SK-N-MC (cell line): ENCODE data around the gene ANGPTL2.

Experiments used
- DNase-seq: peaks from one replicate; pipeline ENCODE4 v3.0.0-alpha.2; 2011; ENCODE audit warnings: low read depth, low spot score
- H3K27ac ChIP-seq: fragments of 200-600 bp; sonication (generic); 2 replicates; pipeline ENCODE4 v1.5.1; 2016; ENCODE audit warnings: mixed run types
- H3K36me3 ChIP-seq: fragments of 200-600 bp; sonication (generic); 2 replicates; pipeline ENCODE4 v1.6.1; 2017; ENCODE audit warnings: antibody characterized with exemption, low read length, mixed read lengths; ENCODE audit not compliant: insufficient read depth
- H3K4me3 ChIP-seq: fragments of 200-600 bp; sonication (generic); 2 replicates; pipeline ENCODE4 v1.5.1; 2016
- H3K9ac ChIP-seq: fragments of 200-600 bp; sonication (generic); 2 replicates; pipeline ENCODE4 v1.8.0; 2017; ENCODE audit warnings: mixed run types, mixed read lengths; ENCODE audit not compliant: insufficient read length
- H3K9me3 ChIP-seq: fragments of 200-600 bp; sonication (generic); 2 replicates; pipeline ENCODE4 v1.6.1; 2017; ENCODE audit warnings: low read depth, mild to moderate bottlenecking, antibody characterized with exemption, low read length, moderate library complexity, mixed read lengths
- EZH2 ChIP-seq: fragments of 200-600 bp; sonication (generic); IDR thresholded peaks from one replicate; pipeline ENCODE4 v1.6.1; 2017; ENCODE audit warnings: antibody characterized with exemption
- FOXP2 ChIP-seq: optimal IDR thresholded peaks from 2 replicates; pipeline ENCODE3; 2011; ENCODE audit warnings: mild to moderate bottlenecking, moderate library complexity; ENCODE audit not compliant: insufficient read depth; ENCODE audit errors: extremely low read length, control extremely low read depth
- POLR2AphosphoS5 ChIP-seq: IDR thresholded peaks from 2 replicates; pipeline ENCODE4 v1.6.1; 2012; ENCODE audit warnings: mild to moderate bottlenecking, low read depth, low read length, borderline replicate concordance

ANGPTL2 gene

DNA sequence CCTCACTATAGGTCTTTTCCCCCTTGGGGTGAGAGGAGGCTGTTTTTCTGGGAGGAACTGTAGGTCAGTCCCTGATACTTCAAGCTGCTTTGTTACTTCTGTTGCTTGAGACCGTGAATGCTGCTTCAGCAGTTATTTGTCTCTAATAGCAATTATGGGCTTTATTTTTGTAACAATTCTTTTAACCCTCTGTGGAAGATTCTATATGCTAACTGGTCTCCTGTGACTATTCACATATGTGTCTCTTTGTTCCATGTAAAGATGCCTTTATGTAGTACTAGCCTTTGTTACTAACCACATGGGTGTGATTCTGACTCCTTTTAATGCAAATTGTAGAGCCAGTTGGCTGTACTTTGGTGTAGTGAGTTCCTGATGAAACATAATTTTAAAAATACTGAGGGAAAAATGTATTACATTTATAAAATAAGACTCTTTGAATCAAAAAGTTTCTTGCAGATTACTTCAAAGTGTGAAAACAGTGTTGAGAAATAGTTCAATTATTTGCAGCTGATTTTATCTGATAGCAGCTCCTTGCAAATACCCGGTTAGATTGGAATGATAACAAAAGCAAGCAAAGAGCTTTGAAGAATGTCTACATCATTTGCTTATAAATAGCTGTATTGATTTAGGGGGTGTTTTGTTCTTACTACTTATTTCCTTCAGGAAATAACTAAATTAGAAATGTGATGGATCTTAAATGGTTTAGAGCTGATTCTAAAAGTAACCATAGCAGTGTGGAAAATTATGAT is 46.6 kb downstream of the ANGPTL2 start:
- Histone ChIP-seq H3K27ac (no peak overlapping the region), H3K9ac (no peak overlapping the region), H3K36me3 (no peaks in the 10 kb centered on the region), H3K9me3 (no peaks in the 10 kb centered on the region), H3K4me3 (no peak overlapping the region)
- no peak for TF ChIP-seq FOXP2
- DNase-seq, result no peak

- DNase-seq, result no peak
- Histone ChIP-seq H3K4me3 (no peak overlapping the region), H3K27ac (no peak overlapping the region)
Observed at GRCh38 chr9:127074561-127075548, 47.6 kb downstream of the ANGPTL2 start.

DNA sequence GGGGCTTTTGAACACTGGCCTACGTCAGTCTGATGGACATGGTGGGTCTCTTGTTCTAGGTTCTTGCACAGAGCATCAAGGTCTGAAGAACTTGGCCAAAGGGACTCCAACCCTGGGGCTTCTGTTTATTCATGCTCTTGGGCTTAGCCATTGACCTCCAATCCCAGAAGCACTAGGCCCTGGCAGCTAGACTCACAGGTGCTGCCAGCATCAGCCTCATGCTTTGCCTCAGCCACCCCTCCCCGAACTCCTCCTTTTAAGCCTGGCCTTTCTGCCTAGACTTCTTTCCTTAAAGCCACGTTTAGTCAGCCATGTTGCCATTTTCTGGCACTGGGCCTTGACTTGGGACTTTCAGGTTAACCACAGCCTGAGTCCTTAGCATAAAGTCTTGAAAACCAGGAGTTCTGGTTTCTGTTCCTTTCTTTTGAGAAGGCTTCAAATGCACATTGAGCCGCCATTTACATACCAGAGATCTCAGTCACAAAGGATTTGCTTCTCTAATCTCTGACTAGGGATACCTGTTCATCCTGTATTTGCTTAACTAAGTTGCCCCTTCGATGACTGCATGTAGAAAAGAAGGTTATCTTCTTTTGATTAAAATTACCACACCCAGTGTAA is 54.7 kb downstream of the ANGPTL2 start:
- Histone ChIP-seq H3K9me3 (no peaks in the 10 kb centered on the region), H3K27ac (no peak overlapping the region), H3K4me3 (no peak overlapping the region), H3K9ac (no peak overlapping the region), H3K36me3 (no peaks in the 10 kb centered on the region)
- no peak for DNase-seq
- TF ChIP-seq EZH2, result no peak
- TF ChIP-seq FOXP2, result no peak
- TF ChIP-seq POLR2AphosphoS5, result no peak

More at GRCh38 chr9:127074561-127075548, 47.6 kb downstream of the ANGPTL2 start:
- Histone ChIP-seq H3K9ac (no peak overlapping the region), H3K9me3 (no peaks in the 10 kb centered on the region), H3K36me3 (no peaks in the 10 kb centered on the region)
- TF ChIP-seq FOXP2 (no peak), POLR2AphosphoS5 (no peak), EZH2 (no peak)

DNA sequence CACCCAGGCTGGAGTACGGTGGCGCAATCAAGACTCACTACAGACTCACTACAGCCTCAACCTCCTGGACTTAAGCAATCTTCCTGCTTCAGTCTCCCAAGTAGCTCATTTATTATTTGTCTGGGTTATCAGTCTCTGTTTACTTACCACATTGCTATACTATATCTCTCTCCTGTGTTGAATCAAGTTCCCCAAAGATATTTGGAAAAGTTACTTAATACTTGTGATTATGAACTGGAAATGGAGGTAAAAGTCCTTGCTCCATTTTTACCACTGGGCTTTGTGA is 55.6 kb downstream of the ANGPTL2 start:
- no peak overlapping the region for H3K9ac ChIP-seq
- H3K36me3 ChIP-seq, result no peaks in the 10 kb centered on the region
- no peak for TF ChIP-seq EZH2
- no peak for TF ChIP-seq FOXP2
- TF ChIP-seq POLR2AphosphoS5, result no peak
- H3K4me3 ChIP-seq, result no peak overlapping the region
- no peak overlapping the region for H3K27ac ChIP-seq
- no peaks in the 10 kb centered on the region for H3K9me3 ChIP-seq
- DNase-seq, result no peak

DNA sequence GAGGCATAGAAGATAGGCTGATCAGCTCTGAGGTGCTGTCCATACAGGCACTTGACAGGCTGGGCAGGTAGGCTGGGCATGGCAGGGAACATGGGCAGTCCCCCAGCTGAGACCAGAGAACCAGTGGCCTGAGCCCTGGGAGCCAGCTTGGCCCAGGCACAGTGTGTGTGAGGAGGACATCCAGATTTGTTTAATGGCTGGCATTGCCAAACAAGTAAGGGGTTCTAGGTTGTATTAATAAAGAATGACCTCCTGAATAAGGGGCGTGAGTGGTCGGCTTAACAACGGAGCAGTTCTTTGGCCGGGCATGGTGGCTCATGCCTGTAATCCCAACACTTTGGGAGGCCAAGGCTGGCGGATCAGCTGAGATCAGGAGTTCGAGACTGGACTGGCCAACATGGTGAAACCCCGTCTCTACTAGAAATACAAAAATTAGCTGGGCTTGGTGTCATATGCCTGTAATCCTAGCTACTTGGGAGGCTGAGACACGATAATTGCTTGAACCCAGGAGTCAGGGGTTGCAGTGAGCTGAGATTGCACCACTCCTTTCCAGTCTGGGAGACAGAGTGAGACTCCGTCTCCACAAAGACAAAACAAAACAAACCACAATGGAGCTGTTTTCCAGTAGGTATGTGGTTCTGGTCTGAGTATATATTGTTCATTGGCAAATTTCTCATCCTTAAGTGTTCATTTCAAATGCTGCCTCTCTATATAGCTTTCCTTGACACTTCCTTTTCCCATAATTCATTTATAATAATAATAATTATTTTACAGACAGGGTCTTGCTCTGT is 56.2 kb downstream of the ANGPTL2 start:
- Histone ChIP-seq H3K9me3 (no peaks in the 10 kb centered on the region), H3K36me3 (no peaks in the 10 kb centered on the region), H3K4me3 (no peak overlapping the region), H3K27ac (no peak overlapping the region), H3K9ac (no peak overlapping the region)
- DNase-seq, result no peak
- TF ChIP-seq FOXP2 (no peak), EZH2 (no peak), POLR2AphosphoS5 (no peak)

GRCh38 chr9:127065592-127065991 is 56.8 kb downstream of the ANGPTL2 start:
- no peak overlapping the region for H3K4me3 ChIP-seq
- DNase-seq, result no peak

GRCh38 chr9:127064335-127064734 is 58.1 kb downstream of the ANGPTL2 start:
- Histone ChIP-seq H3K27ac (no peak overlapping the region), H3K9me3 (no peaks in the 10 kb centered on the region), H3K9ac (no peak overlapping the region), H3K36me3 (no peaks in the 10 kb centered on the region), H3K4me3 (no peak overlapping the region)
- no peak for TF ChIP-seq EZH2
- no peak for TF ChIP-seq POLR2AphosphoS5
- TF ChIP-seq FOXP2, result no peak
- no peak for DNase-seq

More at GRCh38 chr9:127065592-127065991, 56.8 kb downstream of the ANGPTL2 start:
- Histone ChIP-seq H3K9me3 (no peaks in the 10 kb centered on the region), H3K36me3 (no peaks in the 10 kb centered on the region), H3K9ac (no peak overlapping the region), H3K27ac (no peak overlapping the region)
- TF ChIP-seq POLR2AphosphoS5 (no peak), EZH2 (no peak), FOXP2 (no peak)

- H3K36me3 ChIP-seq, result no peaks in the 10 kb centered on the region
- no peak for TF ChIP-seq EZH2
- no peak for TF ChIP-seq FOXP2
- no peak for TF ChIP-seq POLR2AphosphoS5
- H3K4me3 ChIP-seq, result no peak overlapping the region
- no peak for DNase-seq
- no peaks in the 10 kb centered on the region for H3K9me3 ChIP-seq
- no peak overlapping the region for H3K27ac ChIP-seq
- no peak overlapping the region for H3K9ac ChIP-seq
Observed at GRCh38 chr9:127061411-127061810, 61.0 kb downstream of the ANGPTL2 start.
